ENCODE data around the gene VIPAS39.

The VIPAS39 gene

DNA sequence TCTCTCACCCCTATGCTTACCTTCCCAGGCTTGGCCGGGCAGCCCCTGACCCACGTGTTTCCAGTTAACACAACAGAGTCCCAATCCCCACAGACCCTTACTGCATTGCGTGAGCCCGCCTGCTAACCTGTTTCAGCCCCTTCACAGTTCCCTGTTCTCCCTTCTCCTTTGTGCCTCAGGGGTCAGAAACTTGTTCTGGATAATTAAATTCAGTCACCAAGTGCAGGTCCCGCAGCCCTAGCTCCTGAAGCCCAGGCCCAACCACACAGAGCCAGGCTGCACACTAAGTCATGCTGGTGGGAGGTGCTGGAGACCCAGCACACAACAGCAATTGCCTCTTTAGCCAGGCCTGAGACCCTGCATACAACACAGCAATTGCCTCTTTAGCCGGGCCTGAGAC is 31.6 kb upstream of the VIPAS39 start:
- H3K36me3 ChIP-seq (ENCODE audit: control insufficient read depth, insufficient read depth, low read length) = no peaks in the 10 kb centered on the region
- H3K4me1 ChIP-seq (ENCODE audit: control insufficient read depth, insufficient read depth, low read length) = no peaks in the 10 kb centered on the region
- no peaks in the 10 kb centered on the region for H3K9me3 ChIP-seq (ENCODE audit: control insufficient read depth, low read length)
- H3K4me3 ChIP-seq (ENCODE audit: insufficient read depth, low read depth, low read length) = no peak overlapping the region
- no peak overlapping the region for H3K27ac ChIP-seq (ENCODE audit: insufficient read depth, low read depth, low read length, poor library complexity, severe bottlenecking)
- WGBS, 2 experiments = 91 to 92% methylated on average over 6 of the region's 6 CpGs
- no peaks in the 10 kb centered on the region for H3K27me3 ChIP-seq (ENCODE audit: control insufficient read depth, insufficient read depth, low read length, poor library complexity, severe bottlenecking)

DNA sequence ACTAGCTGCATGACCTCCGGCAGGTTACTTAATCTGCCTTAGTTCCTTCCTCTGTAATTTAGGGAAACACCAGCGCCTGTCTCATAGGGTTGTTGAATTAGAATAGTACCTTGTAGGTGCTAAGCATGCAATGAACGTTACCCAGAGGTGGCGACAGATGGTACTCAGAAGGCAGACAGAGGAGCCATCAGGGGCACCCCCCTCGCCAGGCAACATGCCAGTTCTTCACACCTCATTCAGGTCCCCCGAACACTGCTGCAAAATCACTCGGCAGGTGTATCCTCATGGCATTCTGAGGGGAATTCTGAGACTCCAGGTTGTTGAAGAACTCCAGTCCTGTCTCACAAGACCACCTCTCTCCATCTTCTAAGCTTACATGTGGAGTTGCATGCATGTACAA is 31.2 kb upstream of the VIPAS39 start:
- WGBS, 2 experiments = 91 to 94% methylated on average over 7 of the region's 7 CpGs
- no peaks in the 10 kb centered on the region for H3K9me3 ChIP-seq (ENCODE audit: control insufficient read depth, low read length)

DNA sequence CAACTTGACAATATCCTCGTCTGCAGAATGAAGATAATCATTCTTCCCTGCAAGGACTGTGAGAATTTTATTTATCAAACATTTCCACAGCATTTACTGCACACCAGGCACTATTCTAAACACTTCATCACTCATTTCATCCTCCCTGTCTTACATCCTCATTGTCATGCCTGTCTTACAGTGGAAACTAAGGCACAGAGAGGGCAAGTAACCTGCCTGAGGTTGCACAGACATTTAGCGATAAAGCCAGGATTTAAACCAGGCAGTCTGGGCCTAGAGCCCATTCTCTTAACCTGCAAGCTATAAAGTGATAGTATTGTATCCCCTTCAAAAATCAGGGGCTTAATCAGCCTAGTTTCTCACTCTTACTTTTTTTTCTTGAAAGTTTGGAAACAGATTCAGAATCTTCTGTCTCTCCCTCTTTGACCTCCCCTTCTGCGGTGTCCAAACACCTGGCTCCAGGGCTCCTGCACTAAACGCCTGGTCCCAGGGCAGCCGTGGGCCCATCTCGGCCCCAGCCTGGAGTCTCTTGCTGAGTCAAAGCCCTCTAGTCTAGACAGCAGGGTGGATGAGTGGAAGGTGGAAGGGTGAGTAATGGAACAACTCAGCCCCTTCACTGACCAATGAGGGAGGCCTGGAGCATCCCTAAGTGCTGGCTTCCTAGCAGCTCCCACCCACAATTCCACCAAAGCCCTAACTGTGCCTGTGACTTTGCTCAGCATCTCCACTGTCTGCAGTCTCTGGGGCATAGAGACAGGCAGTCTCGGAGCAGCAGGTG is 28.7 kb upstream of the VIPAS39 start:
- WGBS, 2 experiments = 95 to 98% methylated on average over 7 of the region's 7 CpGs

More for the DNA sequence above, 31.2 kb upstream of the VIPAS39 start:
- H3K27ac ChIP-seq (ENCODE audit: insufficient read depth, low read depth, low read length, poor library complexity, severe bottlenecking) = no peak overlapping the region
- no peaks in the 10 kb centered on the region for H3K4me1 ChIP-seq (ENCODE audit: control insufficient read depth, insufficient read depth, low read length)
- H3K36me3 ChIP-seq (ENCODE audit: control insufficient read depth, insufficient read depth, low read length) = no peaks in the 10 kb centered on the region
- no peaks in the 10 kb centered on the region for H3K27me3 ChIP-seq (ENCODE audit: control insufficient read depth, insufficient read depth, low read length, poor library complexity, severe bottlenecking)
- H3K4me3 ChIP-seq (ENCODE audit: insufficient read depth, low read depth, low read length) = no peak overlapping the region

DNA sequence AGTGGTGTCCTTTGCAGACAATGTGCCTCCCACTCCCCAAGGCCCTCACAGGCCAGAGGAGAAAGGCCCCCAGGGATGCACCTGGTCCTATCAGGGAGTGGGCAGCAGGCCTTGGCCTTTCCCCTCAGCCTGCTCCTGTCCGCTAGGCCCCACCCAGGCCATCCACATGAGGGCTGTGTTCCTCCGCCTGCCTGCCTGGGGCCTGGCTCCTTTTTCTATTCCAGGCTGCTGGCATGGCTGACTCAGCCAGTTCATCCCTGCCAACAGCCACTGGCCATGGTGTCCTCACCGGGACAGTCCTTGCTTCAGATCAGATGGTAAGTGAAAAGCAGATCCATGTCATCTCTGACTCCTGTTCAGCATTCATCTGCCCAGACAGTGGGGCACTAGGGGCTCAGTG is 27.9 kb upstream of the VIPAS39 start:
- Histone ChIP-seq H3K9me3 (ENCODE audit: control insufficient read depth, low read length) (no peaks in the 10 kb centered on the region), H3K36me3 (ENCODE audit: control insufficient read depth, insufficient read depth, low read length) (no peaks in the 10 kb centered on the region), H3K27ac (ENCODE audit: insufficient read depth, low read depth, low read length, poor library complexity, severe bottlenecking) (no peak overlapping the region), H3K27me3 (ENCODE audit: control insufficient read depth, insufficient read depth, low read length, poor library complexity, severe bottlenecking) (no peaks in the 10 kb centered on the region), H3K4me3 (ENCODE audit: insufficient read depth, low read depth, low read length) (no peak overlapping the region), H3K4me1 (ENCODE audit: control insufficient read depth, insufficient read depth, low read length) (no peaks in the 10 kb centered on the region)
- 92% methylated on average over 3 of the region's 3 CpGs for WGBS, 2 experiments

More for the DNA sequence above, 28.7 kb upstream of the VIPAS39 start:
- Histone ChIP-seq H3K9me3 (ENCODE audit: control insufficient read depth, low read length) (no peaks in the 10 kb centered on the region), H3K27ac (ENCODE audit: insufficient read depth, low read depth, low read length, poor library complexity, severe bottlenecking) (no peak overlapping the region), H3K27me3 (ENCODE audit: control insufficient read depth, insufficient read depth, low read length, poor library complexity, severe bottlenecking) (no peaks in the 10 kb centered on the region), H3K4me3 (ENCODE audit: insufficient read depth, low read depth, low read length) (no peak overlapping the region), H3K36me3 (ENCODE audit: control insufficient read depth, insufficient read depth, low read length) (no peaks in the 10 kb centered on the region), H3K4me1 (ENCODE audit: control insufficient read depth, insufficient read depth, low read length) (no peaks in the 10 kb centered on the region)

DNA sequence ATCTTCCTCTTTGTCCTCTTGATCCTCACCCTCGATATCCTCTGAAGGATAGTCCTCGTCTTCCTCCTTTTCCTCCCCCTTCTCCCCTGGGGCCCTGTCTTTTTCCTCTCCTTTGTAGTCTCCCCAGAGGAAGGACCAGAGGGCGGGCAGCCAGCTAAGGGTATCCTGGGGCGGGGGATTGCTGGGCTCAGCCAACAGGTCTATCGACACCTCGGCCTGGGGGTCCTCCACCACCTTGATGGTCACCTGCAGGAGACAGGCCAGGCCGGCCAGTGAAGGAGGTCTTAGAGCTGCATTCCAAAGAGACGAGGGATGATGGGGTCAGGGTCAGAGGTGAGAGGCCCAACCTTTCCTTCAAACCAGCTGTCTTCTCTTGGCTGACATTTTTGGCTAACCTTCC is 25.0 kb upstream of the VIPAS39 start:
- Histone ChIP-seq H3K27me3 (ENCODE audit: control insufficient read depth, insufficient read depth, low read length, poor library complexity, severe bottlenecking) (no peaks in the 10 kb centered on the region), H3K27ac (ENCODE audit: insufficient read depth, low read depth, low read length, poor library complexity, severe bottlenecking) (no peak overlapping the region), H3K9me3 (ENCODE audit: control insufficient read depth, low read length) (no peaks in the 10 kb centered on the region), H3K4me3 (ENCODE audit: insufficient read depth, low read depth, low read length) (no peak overlapping the region), H3K36me3 (ENCODE audit: control insufficient read depth, insufficient read depth, low read length) (no peaks in the 10 kb centered on the region), H3K4me1 (ENCODE audit: control insufficient read depth, insufficient read depth, low read length) (no peaks in the 10 kb centered on the region)
- WGBS, 2 experiments = 86 to 87% methylated on average over 8 of the region's 8 CpGs

DNA sequence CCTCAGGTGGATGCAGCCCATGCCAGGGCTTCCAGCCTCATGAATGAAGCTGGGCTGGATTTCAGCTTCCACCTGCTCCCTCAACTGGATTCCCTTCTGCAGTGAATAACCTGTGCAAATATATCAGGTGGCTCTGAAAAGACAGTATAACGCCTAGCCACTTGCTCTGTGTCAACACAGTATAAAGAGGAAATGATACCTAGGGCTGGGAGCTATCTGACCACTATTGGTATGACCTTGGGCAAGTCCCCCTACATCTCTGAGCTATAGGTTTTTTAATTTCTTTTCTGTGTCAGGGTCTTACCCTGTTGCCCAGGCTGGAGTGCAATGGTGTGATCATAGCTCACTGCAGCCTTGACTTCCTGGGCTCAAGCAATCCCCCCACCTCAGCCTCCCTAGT is 21.4 kb upstream of the VIPAS39 start:
- no peak overlapping the region for H3K4me3 ChIP-seq (ENCODE audit: insufficient read depth, low read depth, low read length)
- 89 to 92% methylated on average over 1 of the region's 1 CpG for WGBS, 2 experiments
- no peak overlapping the region for H3K27ac ChIP-seq (ENCODE audit: insufficient read depth, low read depth, low read length, poor library complexity, severe bottlenecking)
- no peaks in the 10 kb centered on the region for H3K36me3 ChIP-seq (ENCODE audit: control insufficient read depth, insufficient read depth, low read length)
- no peaks in the 10 kb centered on the region for H3K9me3 ChIP-seq (ENCODE audit: control insufficient read depth, low read length)
- no peaks in the 10 kb centered on the region for H3K27me3 ChIP-seq (ENCODE audit: control insufficient read depth, insufficient read depth, low read length, poor library complexity, severe bottlenecking)
- no peaks in the 10 kb centered on the region for H3K4me1 ChIP-seq (ENCODE audit: control insufficient read depth, insufficient read depth, low read length)

DNA sequence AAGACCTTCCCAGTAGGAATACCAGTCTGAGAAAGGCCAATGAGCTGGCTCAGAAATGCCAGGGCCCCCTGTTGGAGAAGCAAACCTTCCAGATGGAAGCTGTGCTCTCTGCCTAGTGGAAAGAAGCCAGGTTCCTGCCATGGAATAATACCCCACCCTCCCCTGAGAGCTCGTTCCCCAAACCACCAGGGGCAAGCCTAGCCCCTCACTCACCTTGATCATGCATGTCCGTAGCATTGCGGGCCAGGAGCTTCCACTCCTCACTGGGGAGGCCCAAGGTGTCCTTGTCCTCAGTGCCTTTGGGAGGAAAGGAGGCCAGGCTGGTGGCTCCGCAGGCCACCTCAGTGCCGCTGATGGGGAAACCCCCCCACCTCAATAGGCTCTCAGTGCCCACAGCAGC is 20.6 kb upstream of the VIPAS39 start:
- no peaks in the 10 kb centered on the region for H3K4me1 ChIP-seq (ENCODE audit: control insufficient read depth, insufficient read depth, low read length)
- H3K27me3 ChIP-seq (ENCODE audit: control insufficient read depth, insufficient read depth, low read length, poor library complexity, severe bottlenecking) = no peaks in the 10 kb centered on the region
- no peaks in the 10 kb centered on the region for H3K9me3 ChIP-seq (ENCODE audit: control insufficient read depth, low read length)
- 88 to 90% methylated on average over 5 of the region's 5 CpGs for WGBS, 2 experiments
- no peak overlapping the region for H3K27ac ChIP-seq (ENCODE audit: insufficient read depth, low read depth, low read length, poor library complexity, severe bottlenecking)
- H3K36me3 ChIP-seq (ENCODE audit: control insufficient read depth, insufficient read depth, low read length) = no peaks in the 10 kb centered on the region
- no peak overlapping the region for H3K4me3 ChIP-seq (ENCODE audit: insufficient read depth, low read depth, low read length)

DNA sequence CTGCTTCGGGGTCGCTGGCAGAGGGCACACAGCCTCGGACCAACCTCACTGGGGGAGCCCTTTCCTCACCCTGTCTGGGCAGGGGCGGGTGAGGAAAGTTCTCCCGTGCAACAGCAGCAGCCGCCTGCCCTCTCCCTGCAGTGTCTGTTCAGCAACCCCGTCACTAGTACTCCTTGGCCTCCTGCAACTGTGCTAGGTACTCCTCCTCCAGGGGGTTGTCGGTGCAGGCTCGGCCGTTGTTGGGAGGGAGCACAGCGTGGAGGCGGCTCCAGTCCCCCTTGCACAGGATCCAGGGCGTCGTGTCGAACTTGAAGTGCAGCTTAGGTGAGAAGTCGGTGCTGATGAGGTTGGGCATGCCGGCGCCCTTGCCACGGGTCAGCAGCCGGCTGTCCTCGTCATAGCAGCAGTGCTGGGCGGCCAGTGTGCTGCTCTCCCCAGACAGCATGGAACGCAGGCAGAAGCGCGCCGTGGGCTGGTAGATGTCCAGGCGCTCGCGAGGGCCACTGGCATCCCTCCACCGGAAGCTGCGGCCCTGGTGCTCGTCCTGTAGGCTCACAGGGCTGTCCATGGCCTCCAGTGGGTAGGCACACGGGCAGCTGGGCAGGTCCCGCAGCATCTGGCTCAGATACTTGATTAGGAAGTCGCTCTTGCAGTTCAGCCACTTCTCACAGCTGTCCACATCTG is 18.2 kb upstream of the VIPAS39 start:
- WGBS, 2 experiments = 92 to 94% methylated on average over 35 of the region's 35 CpGs
- Histone ChIP-seq H3K9me3 (ENCODE audit: control insufficient read depth, low read length) (no peaks in the 10 kb centered on the region), H3K27me3 (ENCODE audit: control insufficient read depth, insufficient read depth, low read length, poor library complexity, severe bottlenecking) (no peaks in the 10 kb centered on the region), H3K4me1 (ENCODE audit: control insufficient read depth, insufficient read depth, low read length) (no peaks in the 10 kb centered on the region), H3K36me3 (ENCODE audit: control insufficient read depth, insufficient read depth, low read length) (no peaks in the 10 kb centered on the region), H3K4me3 (ENCODE audit: insufficient read depth, low read depth, low read length) (no peak overlapping the region), H3K27ac (ENCODE audit: insufficient read depth, low read depth, low read length, poor library complexity, severe bottlenecking) (no peak overlapping the region)

DNA sequence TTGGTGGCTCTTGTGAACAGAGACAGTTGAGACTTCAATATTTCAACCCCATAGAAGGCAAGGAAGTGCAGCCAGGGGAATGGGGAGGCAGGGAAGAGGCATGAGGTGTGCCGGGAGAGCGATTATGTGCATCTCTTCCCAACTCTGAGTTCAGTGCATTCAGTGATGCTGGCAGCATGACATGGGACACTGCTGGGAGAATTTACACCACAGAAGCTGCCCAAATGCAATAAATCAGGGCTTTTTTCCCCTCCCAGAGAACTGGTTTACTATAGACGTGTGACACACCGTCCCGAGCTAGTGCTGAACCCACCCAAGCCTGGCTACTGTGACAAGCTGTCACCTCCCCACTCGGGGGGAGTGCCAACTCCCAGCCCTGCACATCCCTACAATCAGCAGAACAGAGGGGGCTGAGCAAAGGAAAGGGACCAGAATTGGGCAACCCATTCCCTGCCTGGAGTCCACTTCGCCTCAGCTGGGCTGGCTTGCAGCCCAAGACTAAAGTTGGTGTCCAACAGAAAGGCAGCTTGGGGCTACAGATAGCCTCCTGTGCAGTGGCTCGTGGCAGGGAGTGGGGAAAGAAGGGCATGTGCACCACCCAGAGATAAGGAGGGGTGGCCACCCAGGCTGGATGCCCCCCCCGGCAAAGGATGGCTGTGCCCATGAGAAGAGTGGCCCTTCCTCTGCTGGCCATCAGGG is 17.2 kb upstream of the VIPAS39 start:
- Histone ChIP-seq H3K27me3 (ENCODE audit: control insufficient read depth, insufficient read depth, low read length, poor library complexity, severe bottlenecking) (no peaks in the 10 kb centered on the region), H3K4me3 (ENCODE audit: insufficient read depth, low read depth, low read length) (no peak overlapping the region), H3K4me1 (ENCODE audit: control insufficient read depth, insufficient read depth, low read length) (no peaks in the 10 kb centered on the region), H3K9me3 (ENCODE audit: control insufficient read depth, low read length) (no peaks in the 10 kb centered on the region), H3K27ac (ENCODE audit: insufficient read depth, low read depth, low read length, poor library complexity, severe bottlenecking) (no peak overlapping the region), H3K36me3 (ENCODE audit: control insufficient read depth, insufficient read depth, low read length) (peaks cover under 1% of the 10 kb centered on the region)
- WGBS, 2 experiments = 88 to 92% methylated on average over 9 of the region's 9 CpGs

DNA sequence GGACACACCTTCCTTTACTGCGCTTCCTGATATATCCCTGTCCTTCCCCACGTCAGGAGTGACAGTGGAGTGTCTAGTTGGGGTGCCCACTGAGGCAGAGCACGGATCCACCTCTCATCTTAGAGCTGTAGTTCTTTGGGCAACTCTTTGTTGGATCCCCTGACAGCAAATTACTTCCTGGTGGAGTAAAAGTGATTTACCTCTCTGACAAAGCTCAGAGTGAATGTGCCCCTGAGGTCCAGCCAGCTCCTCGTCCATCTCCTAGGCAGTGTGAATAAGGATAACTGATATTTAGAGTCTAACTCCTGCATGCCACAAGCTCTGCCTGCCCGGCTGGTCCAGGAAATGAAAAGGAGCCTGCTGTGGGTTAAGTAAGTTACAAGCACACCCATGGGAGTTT is 16.5 kb upstream of the VIPAS39 start:
- Histone ChIP-seq H3K4me1 (ENCODE audit: control insufficient read depth, insufficient read depth, low read length) (no peaks in the 10 kb centered on the region), H3K4me3 (ENCODE audit: insufficient read depth, low read depth, low read length) (no peak overlapping the region), H3K27ac (ENCODE audit: insufficient read depth, low read depth, low read length, poor library complexity, severe bottlenecking) (no peak overlapping the region), H3K27me3 (ENCODE audit: control insufficient read depth, insufficient read depth, low read length, poor library complexity, severe bottlenecking) (no peaks in the 10 kb centered on the region), H3K36me3 (ENCODE audit: control insufficient read depth, insufficient read depth, low read length) (peaks cover 7% of the 10 kb centered on the region), H3K9me3 (ENCODE audit: control insufficient read depth, low read length) (no peaks in the 10 kb centered on the region)
- WGBS, 2 experiments = 93 to 94% methylated on average over 5 of the region's 5 CpGs

Data from ectodermal cell (in vitro differentiated cells).